ENCODE data around the gene FAM241A.
"Not testable (repeated sequence)": the region's sequence is repeated elsewhere in the genome, so short reads cannot be mapped to it uniquely, and the experiment has no call there.

FAM241A gene

GRCh38 chr4:112168719-112169500 is 23.7 kb downstream of the FAM241A start:
- Histone ChIP-seq H3K36me3 (ENCODE audit: control insufficient read depth, insufficient read depth, low read length) (no peaks in the 10 kb centered on the region), H3K27me3 (ENCODE audit: control insufficient read depth, insufficient read depth, low read length) (no peaks in the 10 kb centered on the region), H3K9ac (ENCODE audit: low read length) (no peak overlapping the region), H3K4me3 (ENCODE audit: low read length) (no peak overlapping the region), H3K4me1 (ENCODE audit: control insufficient read depth, insufficient read depth, low read length) (no peaks in the 10 kb centered on the region), H3K27ac (ENCODE audit: low read depth, low read length) (no peak overlapping the region)

GRCh38 chr4:112170451-112170993 is 25.3 kb downstream of the FAM241A start:
- no peaks in the 10 kb centered on the region for H3K36me3 ChIP-seq (ENCODE audit: control insufficient read depth, insufficient read depth, low read length)
- H3K9ac ChIP-seq (ENCODE audit: low read length): no peak overlapping the region
- H3K4me1 ChIP-seq (ENCODE audit: control insufficient read depth, insufficient read depth, low read length): no peaks in the 10 kb centered on the region
- no peak overlapping the region for H3K4me3 ChIP-seq (ENCODE audit: low read length)
- H3K27me3 ChIP-seq (ENCODE audit: control insufficient read depth, insufficient read depth, low read length): no peaks in the 10 kb centered on the region
- no peak overlapping the region for H3K27ac ChIP-seq (ENCODE audit: low read depth, low read length)

GRCh38 chr4:112171051-112171763 is 26.0 kb downstream of the FAM241A start:
- not testable (repeated sequence) for H3K27me3 ChIP-seq (ENCODE audit: control insufficient read depth, insufficient read depth, low read length); H3K4me1 ChIP-seq (ENCODE audit: control insufficient read depth, insufficient read depth, low read length); H3K27ac ChIP-seq (ENCODE audit: low read depth, low read length); H3K9ac ChIP-seq (ENCODE audit: low read length); H3K4me3 ChIP-seq (ENCODE audit: low read length); H3K36me3 ChIP-seq (ENCODE audit: control insufficient read depth, insufficient read depth, low read length)

GRCh38 chr4:112172180-112172579 is 26.9 kb downstream of the FAM241A start:
- no peak overlapping the region for H3K27ac ChIP-seq (ENCODE audit: low read depth, low read length)
- no peaks in the 10 kb centered on the region for H3K4me1 ChIP-seq (ENCODE audit: control insufficient read depth, insufficient read depth, low read length)
- H3K27me3 ChIP-seq (ENCODE audit: control insufficient read depth, insufficient read depth, low read length): no peaks in the 10 kb centered on the region
- no peak overlapping the region for H3K4me3 ChIP-seq (ENCODE audit: low read length)
- no peak overlapping the region for H3K9ac ChIP-seq (ENCODE audit: low read length)
- H3K36me3 ChIP-seq (ENCODE audit: control insufficient read depth, insufficient read depth, low read length): no peaks in the 10 kb centered on the region

- Histone ChIP-seq H3K27ac (ENCODE audit: low read depth, low read length) (no peak overlapping the region), H3K4me3 (ENCODE audit: low read length) (no peak overlapping the region), H3K4me1 (ENCODE audit: control insufficient read depth, insufficient read depth, low read length) (no peaks in the 10 kb centered on the region), H3K36me3 (ENCODE audit: control insufficient read depth, insufficient read depth, low read length) (no peaks in the 10 kb centered on the region), H3K9ac (ENCODE audit: low read length) (no peak overlapping the region), H3K27me3 (ENCODE audit: control insufficient read depth, insufficient read depth, low read length) (no peaks in the 10 kb centered on the region)
These were observed 28.6 kb downstream of the FAM241A start for GRCh38 chr4:112173593-112174558.

- no peaks in the 10 kb centered on the region for H3K4me1 ChIP-seq (ENCODE audit: control insufficient read depth, insufficient read depth, low read length)
- no peak overlapping the region for H3K27ac ChIP-seq (ENCODE audit: low read depth, low read length)
- H3K9ac ChIP-seq (ENCODE audit: low read length): no peak overlapping the region
- H3K4me3 ChIP-seq (ENCODE audit: low read length): no peak overlapping the region
- H3K36me3 ChIP-seq (ENCODE audit: control insufficient read depth, insufficient read depth, low read length): no peaks in the 10 kb centered on the region
- H3K27me3 ChIP-seq (ENCODE audit: control insufficient read depth, insufficient read depth, low read length): no peaks in the 10 kb centered on the region
These were observed 30.6 kb downstream of the FAM241A start for GRCh38 chr4:112175840-112176239.

- H3K4me3 ChIP-seq (ENCODE audit: low read length): no peak overlapping the region
- H3K27ac ChIP-seq (ENCODE audit: low read depth, low read length): no peak overlapping the region
- no peaks in the 10 kb centered on the region for H3K36me3 ChIP-seq (ENCODE audit: control insufficient read depth, insufficient read depth, low read length)
- H3K9ac ChIP-seq (ENCODE audit: low read length): no peak overlapping the region
- no peaks in the 10 kb centered on the region for H3K27me3 ChIP-seq (ENCODE audit: control insufficient read depth, insufficient read depth, low read length)
- H3K4me1 ChIP-seq (ENCODE audit: control insufficient read depth, insufficient read depth, low read length): no peaks in the 10 kb centered on the region
These were observed 31.3 kb downstream of the FAM241A start for GRCh38 chr4:112176596-112176995.

- H3K4me3 ChIP-seq (ENCODE audit: low read length); H3K27me3 ChIP-seq (ENCODE audit: control insufficient read depth, insufficient read depth, low read length); H3K27ac ChIP-seq (ENCODE audit: low read depth, low read length); H3K9ac ChIP-seq (ENCODE audit: low read length); H3K4me1 ChIP-seq (ENCODE audit: control insufficient read depth, insufficient read depth, low read length); H3K36me3 ChIP-seq (ENCODE audit: control insufficient read depth, insufficient read depth, low read length): not testable (repeated sequence)
These were observed 33.5 kb downstream of the FAM241A start for GRCh38 chr4:112178741-112179140.

- H3K9ac ChIP-seq (ENCODE audit: low read length): no peak overlapping the region
- H3K4me3 ChIP-seq (ENCODE audit: low read length): no peak overlapping the region
- no peak overlapping the region for H3K27ac ChIP-seq (ENCODE audit: low read depth, low read length)
- H3K36me3 ChIP-seq (ENCODE audit: control insufficient read depth, insufficient read depth, low read length): no peaks in the 10 kb centered on the region
- H3K27me3 ChIP-seq (ENCODE audit: control insufficient read depth, insufficient read depth, low read length): no peaks in the 10 kb centered on the region
- no peaks in the 10 kb centered on the region for H3K4me1 ChIP-seq (ENCODE audit: control insufficient read depth, insufficient read depth, low read length)
These were observed 36.2 kb downstream of the FAM241A start for GRCh38 chr4:112181358-112182000.

- Histone ChIP-seq H3K4me3 (ENCODE audit: low read length) (no peak overlapping the region), H3K27ac (ENCODE audit: low read depth, low read length) (no peak overlapping the region), H3K4me1 (ENCODE audit: control insufficient read depth, insufficient read depth, low read length) (no peaks in the 10 kb centered on the region), H3K9ac (ENCODE audit: low read length) (no peak overlapping the region), H3K36me3 (ENCODE audit: control insufficient read depth, insufficient read depth, low read length) (no peaks in the 10 kb centered on the region), H3K27me3 (ENCODE audit: control insufficient read depth, insufficient read depth, low read length) (no peaks in the 10 kb centered on the region)
These were observed 37.4 kb downstream of the FAM241A start for GRCh38 chr4:112182604-112183003.

GRCh38 chr4:112183252-112183651 is 38.0 kb downstream of the FAM241A start:
- Histone ChIP-seq H3K4me1 (ENCODE audit: control insufficient read depth, insufficient read depth, low read length) (no peaks in the 10 kb centered on the region), H3K36me3 (ENCODE audit: control insufficient read depth, insufficient read depth, low read length) (no peaks in the 10 kb centered on the region), H3K9ac (ENCODE audit: low read length) (no peak overlapping the region), H3K27ac (ENCODE audit: low read depth, low read length) (no peak overlapping the region), H3K27me3 (ENCODE audit: control insufficient read depth, insufficient read depth, low read length) (no peaks in the 10 kb centered on the region), H3K4me3 (ENCODE audit: low read length) (no peak overlapping the region)
